ENCODE results near the gene MPO.

MPO gene

DNA sequence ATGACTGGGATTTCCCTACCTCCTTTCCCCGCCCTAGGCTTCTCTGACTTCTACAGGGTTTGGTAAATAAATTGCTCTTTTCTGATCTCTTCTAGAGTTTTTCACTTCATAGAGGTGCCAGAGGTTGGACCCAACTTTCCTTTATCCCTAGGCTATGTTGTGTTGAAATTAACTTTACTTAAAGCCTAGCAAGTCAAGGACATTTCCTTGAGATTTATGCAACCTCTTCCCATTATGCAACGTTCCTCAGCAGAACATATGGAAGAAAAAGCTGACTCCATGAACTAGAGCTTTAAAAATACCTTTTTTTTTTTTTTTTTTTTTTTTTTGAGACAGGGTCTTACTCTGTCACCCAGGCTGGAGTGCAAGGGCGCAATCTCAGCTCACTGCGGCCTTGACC lies 15.5 kb downstream of the MPO start:
- DNase-seq (ENCODE audit: low spot score), result no peak

DNA sequence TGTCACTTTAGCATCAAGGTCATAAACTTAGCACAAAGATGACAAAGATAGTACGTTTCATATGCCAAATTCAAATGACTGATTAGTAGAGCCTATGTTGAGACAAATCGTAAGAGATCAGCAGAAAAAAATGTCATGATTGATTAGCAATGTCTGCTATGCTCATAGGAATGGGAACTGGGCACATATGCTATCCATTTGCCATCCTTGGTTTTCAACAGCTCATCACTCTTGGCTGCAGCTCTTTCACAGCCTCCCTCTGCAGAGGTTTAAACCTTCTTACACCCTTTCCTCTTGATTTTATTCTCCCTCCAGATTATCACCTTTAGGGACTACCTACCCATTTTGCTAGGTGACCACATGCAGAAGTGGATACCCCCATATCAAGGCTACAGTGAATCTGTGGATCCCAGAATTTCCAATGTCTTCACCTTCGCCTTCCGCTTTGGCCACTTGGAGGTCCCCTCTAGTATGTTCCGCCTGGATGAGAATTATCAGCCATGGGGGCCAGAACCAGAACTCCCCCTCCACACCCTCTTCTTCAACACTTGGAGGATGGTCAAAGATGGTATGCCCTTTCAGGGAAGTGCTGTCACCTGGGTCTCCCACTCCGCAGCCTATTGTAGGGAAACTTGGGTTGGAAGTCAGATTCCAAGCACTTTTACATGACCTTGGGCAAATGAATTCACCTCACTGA lies 16.2 kb downstream of the MPO start:
- DNase-seq (ENCODE audit: low spot score), result no peak

DNA sequence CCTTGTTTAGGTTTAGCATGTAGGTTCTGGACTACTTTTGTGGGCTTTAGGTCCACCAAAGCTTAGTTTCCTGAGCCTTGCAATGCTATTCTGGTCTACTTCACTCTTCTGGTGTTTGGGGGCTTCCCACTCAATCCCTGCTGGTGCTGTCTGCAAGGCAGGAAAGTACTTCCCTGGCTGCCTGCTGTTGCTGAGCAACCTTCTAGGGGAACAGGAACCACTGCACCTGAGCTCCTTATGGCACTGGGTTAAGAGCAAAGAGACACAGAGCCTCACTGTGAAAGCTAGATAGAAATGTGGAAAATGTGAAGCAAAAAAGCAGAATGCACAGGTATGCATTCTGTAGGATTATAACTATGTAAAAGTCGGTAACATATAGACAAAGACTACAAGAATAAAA lies 17.0 kb downstream of the MPO start:
- DNase-seq (ENCODE audit: low spot score), result no peak

DNA sequence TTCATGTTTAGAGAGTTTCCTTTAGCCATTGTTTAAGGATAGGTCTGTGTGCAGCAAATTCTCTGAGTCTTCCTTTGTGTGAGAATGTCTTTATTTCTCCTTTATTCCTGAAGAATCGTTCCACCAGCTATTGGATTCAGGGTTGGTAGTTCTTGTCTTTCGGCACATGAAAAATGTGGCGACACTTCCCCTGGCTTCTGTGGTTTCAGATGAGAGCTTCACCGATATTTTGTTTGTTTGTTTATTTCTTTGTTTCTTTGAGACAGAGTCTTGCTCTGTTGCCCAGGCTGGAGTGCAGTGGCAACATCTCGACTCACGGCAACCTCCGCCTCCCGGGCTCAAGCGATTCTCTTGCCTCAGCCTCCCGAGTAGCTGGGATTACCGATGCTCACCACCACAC lies 18.6 kb downstream of the MPO start:
- DNase-seq (ENCODE audit: low spot score), result no peak

DNA sequence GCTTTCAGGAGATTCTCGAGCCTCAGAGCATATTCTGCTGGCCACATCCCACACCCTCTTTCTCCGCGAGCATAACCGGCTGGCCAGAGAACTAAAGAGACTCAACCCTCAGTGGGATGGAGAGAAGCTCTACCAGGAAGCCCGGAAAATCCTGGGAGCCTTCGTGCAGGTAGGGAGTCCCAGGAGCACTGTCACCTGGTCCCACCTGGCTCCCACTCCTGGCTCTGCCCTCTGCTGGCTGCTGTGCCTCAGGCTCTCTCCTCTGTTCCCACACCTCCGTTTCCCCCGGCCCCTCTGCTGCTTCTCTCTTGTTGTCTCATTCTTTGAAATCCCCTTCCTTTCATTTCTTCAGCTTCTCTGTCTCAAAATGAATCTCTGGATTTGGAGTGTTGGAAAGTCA lies 25.9 kb downstream of the MPO start:
- DNase-seq (ENCODE audit: low spot score), result no peak

DNA sequence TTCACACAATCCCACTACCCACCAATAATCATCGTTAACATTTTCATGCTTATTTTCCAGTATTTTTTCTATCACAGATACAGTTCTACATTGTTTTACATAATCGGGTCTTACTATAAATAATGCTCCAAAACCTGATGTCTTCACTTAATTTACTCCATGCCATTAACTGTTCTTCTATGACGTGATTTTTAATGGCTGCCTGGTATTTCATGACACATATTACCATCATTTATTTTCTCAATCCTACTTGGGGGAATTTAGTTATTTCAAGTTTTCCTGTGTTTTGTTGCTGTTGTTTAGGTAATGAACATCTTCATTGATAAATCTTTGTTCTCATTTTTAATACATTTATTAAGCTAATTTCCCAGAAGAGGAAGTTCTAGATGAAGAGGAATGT lies 27.7 kb downstream of the MPO start:
- DNase-seq (ENCODE audit: low spot score), result no peak

DNA sequence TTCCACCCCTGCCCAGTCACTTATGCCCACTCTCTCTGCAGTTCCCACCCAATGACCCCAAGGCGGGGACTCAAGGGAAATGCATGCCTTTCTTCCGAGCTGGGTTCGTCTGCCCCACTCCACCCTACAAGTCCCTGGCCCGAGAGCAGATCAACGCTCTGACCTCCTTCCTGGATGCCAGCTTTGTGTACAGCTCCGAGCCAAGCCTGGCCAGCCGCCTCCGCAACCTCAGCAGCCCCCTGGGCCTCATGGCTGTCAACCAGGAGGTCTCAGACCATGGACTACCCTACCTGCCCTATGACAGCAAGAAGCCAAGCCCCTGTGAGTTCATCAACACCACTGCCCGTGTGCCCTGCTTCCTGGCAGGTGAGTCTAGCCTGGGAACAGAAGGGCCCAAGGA lies 28.6 kb downstream of the MPO start:
- DNase-seq (ENCODE audit: low spot score), result no peak

DNA sequence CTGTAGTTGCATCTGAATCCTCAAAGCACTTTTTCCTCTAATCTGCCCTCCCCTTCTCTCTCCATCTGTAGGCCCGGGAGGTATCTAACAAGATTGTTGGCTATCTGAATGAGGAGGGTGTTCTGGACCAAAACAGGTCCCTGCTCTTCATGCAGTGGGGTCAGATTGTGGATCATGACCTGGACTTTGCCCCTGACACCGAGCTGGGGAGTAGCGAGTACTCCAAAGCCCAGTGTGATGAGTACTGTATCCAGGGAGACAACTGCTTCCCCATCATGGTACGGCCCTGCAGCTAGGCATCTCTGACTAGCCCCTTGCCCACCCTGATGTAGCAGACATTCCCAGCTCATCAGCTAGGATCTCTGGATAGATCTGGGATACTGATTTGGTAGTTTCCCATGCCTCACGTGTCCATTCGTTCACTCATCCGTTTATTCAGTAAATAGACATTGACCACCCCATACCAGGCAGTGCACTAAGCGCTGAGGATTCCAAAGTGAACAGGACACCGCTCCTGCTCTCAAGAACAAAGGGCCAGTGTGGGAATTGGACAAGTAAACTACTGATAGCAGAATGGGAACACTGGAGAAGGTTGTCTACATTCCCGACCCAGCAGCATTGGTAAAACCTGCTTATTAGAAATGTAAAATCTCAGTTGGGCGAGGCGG lies 30.3 kb downstream of the MPO start:
- no peak for DNase-seq (ENCODE audit: low spot score)

DNA sequence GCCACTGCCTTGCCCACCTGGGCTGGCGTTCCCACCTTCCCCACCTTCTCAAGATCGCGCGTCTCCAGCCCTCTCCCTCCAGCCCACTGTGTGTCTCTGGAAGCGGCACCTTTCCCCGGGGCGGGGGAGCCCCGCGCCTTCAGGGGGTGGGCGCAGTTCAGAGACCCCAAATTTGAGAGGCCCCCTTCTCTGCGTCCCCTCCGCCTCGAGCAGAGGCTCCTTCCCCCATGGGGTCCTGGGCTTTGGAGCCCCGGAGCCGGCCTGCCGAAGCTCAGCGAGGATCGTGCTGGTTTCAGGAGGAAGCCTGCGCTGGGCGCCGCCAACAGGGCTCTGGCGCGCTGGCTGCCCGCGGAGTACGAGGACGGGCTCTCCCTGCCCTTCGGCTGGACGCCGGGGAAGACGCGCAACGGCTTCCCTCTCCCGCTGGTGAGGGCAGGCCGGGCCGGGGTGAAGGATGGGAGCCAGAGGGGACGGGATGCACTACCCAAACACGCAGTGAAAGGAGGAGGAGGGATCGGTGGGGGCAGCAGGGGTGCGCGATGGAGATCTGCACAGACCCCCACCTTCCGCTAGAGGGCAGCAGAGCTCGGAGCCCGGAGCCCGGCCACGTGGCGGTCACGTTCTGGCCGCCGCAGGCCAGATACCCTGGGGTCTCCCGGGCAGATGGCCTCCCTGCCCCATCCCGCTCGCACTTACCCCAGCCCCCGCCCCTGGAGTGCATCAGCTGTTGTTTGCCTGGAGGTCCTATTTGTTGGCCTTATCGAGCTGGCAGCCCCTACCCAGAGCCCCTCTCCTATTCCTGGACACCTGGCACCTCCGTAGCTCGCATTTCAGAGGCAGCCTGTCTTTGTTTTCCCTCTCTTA lies 31.2 kb downstream of the MPO start:
- DNase-seq (ENCODE audit: low spot score), result peak; percentile 89

DNA sequence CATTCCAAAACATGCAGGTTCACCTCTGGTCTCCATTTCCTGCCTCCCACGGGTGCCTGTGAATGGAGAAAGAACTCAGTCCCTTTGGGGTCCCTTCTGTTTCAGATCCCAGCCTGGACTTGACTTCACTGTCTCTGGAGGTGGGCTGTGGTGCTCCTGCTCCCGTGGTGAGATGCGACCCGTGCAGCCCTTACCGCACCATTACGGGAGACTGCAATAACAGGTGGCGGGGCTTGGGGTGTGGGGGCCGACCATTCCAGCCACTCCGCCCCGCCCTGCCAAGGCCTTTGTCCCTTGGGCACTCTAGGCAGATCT lies 31.8 kb downstream of the MPO start:
- DNase-seq (ENCODE audit: low spot score), result no peak

DNA sequence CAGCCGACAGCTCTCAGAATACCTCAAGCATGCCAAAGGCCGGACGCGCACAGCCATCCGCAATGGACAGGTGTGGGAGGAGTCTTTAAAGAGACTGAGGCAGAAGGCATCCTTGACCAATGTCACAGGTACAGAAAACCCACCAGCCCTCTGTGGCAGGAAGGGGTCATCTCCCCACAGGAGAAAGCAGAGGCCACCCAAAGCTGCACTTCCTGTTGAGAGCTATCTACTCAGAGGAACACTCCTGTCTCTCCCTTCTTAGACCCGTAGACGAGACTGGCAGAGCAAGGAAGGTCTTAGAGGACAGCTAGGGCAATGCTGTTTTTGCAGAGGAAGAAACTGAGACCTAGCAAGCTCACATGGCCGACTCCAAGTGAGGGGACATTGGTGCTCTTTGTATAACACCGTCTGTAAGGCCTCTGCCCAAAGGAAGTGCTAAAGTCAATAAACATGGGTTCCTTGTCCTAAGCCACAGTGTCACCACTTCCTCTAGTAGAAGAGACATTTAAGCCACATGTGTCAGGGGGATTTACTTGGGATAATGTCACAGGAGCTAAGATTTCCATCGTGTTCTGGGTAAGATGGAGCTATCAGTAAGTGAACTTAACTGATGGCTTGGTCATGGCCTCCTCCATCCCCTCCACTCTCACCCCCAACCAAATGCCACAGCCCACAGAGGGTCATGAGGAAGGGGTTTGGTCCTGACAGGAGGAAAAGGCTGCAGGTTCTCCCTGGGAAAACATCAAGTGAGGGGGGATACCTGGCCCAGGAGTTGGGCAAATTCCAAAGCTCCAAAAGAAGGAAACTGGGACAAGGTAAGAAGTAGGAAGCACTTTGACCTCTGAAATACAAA lies 33.0 kb downstream of the MPO start:
- no peak for DNase-seq (ENCODE audit: low spot score)

DNA sequence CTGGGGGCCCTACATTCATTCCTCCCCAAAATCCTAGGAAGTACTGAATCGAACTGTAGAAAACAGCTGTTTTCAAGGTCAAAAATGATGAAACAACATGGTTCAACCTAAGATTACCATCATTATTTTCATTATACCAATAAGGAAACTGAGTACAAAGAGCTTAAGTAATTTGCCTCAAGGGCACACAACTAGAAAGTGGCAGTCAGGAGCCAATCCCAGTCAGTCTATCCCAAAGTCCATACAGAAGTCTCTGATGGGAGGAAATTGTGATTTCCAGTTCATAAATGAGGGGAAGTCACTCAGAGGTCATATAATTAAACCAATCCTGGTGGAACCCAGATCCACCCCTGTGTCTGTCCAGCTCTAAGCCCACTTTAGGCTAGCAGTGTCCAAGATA lies 34.0 kb downstream of the MPO start:
- no peak for DNase-seq (ENCODE audit: low spot score)

DNA sequence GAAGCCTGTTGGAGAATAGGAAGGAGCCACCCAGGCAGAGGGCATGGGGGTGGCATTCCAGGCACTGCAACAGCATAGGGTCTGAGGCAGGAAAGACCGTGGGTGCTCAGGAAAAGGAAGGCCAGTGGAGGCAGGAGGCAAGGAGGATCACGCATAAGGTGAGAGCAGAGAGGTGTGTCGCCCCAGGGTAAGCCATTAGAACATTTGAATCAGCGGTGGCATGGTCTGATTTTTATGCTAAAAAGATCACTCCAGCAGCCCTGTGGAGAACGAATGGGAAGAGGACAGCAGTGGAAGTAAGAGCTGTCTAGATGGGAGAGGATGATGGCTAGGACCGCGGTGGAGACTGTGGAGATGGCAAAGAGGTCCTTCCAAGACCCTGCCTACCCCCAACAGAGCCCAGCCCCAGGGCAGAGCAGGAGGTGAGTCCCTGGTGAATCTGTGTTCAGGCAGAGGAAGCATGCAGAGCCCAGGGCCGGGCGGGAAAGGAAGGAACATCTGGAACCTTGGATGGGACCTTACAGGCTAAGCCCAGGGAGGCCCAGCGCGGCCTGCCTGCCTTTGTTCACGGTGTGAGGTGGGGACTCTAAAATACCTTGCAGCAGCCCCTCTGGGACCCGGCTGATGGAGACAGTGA lies 34.5 kb downstream of the MPO start:
- no peak for DNase-seq (ENCODE audit: low spot score)

DNA sequence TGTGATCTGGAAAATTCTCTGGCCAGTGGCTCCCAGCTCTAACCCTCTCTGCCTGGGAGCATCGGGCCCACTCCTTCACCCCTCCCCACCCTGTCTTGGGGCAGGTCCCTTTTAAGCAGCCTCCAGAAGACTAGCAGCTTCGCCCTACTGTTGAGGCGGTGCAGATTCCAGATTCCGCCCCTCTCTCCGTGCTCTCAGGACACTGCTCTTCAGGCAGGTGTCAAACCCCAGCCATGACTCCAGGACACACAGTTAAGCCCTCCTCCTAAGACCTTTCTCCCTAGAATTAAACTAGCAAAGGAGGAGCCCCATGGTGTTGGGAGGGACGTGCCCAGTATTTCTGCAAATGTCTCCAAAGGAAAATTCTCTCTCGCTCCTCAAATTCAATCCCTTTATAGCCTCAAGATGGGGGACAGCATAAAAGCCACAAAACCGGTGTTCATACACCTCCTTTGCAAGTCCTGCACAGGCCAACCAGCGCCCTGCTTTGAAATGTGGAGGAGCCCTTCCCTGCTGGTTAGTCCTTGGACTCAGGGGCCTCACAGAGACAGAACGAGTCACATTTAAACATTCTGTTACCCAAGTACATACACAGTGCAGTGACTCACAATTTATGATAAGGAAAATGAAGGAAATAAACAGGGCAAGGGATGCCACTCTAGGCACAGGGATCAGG lies 35.2 kb downstream of the MPO start:
- DNase-seq (ENCODE audit: low spot score), result no peak

DNA sequence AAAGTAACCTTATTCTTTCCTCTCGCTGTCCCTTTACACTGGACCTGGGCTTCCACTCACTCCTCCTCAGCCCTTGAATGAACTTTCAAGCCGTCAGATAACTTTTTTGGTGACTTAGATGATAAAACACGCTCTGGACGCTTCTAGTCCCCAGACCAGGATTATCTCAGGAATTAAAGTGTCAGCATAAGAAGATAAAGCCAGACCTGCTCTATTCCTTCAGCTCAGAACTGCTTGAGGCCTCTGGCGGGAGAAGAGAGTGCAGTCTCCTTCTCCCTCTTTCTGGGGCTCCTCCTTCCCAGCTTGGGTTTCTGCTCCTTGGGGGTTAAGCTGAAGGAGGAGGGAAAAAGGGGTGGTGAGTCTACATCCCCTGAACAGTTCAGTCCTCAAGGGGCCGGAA lies 35.8 kb downstream of the MPO start:
- DNase-seq (ENCODE audit: low spot score), result no peak

DNA sequence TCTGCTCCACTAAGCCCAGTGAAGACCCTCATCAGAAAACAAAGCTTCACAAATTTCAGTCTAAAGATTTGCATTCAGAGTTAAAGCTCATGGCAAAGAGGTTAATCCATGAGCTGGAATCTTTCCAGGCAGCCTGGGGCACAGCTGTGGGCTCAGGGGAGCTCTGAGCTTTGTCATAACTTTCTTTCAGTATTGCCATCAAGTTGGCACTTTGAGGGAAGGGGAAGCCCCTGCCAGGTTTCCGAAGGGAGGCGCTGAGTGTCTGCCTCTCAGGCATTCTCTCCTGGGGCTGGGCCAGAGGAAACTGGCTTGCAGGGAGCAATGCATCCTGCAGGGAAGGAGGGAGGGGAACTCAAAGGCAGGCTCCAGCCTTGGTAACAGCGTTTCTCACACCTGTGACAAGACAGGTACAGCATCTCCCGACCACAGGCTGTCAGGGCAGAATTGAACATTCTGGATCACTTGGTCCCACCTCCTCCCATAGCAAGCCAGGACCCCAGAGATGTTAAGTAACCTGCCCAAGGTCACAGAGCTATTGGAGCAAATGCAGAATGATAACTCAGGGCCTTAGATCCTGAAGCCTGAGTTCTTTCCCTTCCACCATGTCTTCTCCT lies 38.5 kb downstream of the MPO start:
- DNase-seq (ENCODE audit: low spot score), result no peak

DNA sequence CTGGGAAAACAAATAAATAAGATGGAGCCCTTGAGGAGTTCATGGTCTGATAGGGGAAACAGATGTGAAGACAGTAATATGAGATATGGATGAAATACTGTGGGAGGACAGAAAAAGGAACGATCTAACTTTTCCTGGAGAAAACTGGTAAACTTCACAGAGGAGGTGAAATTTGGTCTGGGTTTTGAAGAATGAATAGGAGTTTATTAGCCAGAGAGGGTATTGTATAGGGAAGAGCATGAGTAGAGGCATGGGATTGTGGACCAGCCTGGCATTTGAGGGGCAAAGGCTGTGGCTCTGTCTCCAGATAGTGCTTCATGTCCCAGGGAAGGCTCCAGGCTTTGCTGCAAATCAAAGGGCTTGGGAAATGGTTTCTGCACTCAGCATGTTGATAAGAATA lies 40.7 kb downstream of the MPO start:
- no peak for DNase-seq (ENCODE audit: low spot score)

DNA sequence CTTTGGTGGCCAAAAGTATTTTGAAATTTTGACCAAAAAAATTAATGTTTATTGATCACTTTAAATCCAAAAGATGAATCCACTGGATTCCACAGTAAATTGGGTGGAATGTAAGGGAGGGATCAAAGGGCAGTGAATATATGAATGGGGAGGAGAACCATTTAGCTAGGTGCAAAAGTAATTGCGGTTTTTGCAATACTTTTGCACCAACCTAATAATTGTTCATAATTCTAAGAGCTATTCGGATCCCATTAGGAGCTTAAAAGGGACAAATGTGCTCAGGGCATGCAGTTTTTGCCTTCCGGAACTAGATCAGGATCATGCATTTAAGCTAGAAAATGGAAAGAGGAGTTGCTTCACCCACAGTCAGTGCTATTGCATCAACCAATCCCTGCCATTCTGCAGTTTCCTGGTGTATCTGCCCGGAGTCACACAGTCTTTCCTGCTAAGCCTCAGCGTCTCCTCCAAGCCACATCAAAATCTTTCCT lies 42.5 kb downstream of the MPO start, which contains the start of gene LPO:
Gene LPO, plus strand, starts transcription at position 438 of the 488 bp plus-strand sequence. CDS start 4,396 bp downstream, outside the sequence.
- DNase-seq (ENCODE audit: low spot score), result no peak

DNA sequence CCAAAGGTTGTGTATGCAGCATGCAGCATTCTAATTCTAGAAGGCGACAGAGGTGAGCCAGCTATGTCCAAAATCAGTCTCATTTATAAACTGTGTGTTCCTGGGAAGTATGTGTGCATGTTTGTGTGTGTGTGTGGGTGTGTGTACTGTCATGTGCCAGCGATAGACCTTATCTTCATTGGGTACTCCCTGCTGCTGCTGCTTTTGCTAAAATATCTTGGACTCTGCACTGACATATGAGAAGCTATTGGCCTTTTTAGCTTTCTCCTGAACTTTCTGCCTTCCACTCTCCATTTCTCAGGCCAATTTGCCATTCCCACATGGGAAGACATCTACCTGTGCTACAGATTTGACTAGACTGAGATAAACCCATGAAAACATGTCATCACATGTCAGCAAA lies 44.3 kb downstream of the MPO start:
- no peak for DNase-seq (ENCODE audit: low spot score)

DNA sequence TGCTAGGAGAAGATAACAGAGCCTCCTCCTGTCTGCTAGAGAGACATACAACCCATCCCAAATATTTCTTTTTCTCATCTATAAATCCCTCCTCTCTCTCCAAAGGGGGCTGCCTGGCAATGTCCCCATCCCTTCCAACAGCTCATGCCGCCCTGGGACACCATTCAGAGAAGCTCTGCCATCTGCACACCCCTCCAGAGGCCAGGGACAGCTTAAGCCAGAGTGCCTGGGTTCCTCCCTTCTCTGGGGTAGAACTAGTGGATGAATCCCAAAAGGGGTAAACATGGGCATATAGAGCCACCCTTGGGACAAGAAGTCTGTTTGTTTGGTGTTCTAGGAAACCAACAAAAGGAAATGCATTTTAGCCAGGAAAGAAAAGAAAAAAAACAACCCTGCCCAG lies 44.9 kb downstream of the MPO start:
- no peak for DNase-seq (ENCODE audit: low spot score)

DNA sequence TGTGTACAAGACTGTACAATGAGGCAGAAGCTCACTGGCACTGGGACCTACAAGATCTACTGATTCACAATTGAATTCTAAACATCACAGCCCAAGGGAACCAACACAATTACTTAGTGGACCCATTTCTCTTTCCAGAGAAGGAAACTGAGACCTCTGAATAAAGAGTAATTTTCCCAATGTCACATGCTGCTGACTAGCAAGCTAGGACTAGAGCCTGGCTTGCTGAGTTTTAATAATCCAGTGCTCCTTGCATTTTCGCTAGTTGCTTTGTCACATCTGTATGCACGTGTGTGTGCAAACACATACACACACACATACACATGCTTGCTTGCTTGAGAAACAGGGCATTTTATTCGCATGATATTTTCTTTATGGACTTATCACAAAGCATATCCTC lies 46.2 kb downstream of the MPO start:
- no peak for DNase-seq (ENCODE audit: low spot score)

Data from AG08395 (cell line).